ENCODE data around the gene LIX1L. TPM values are rescaled to one million over a fixed set of nuclear protein-coding genes. Genes with fewer than 3 reads are reported as not detected.

The LIX1L gene
- total and polyA plus RNA-seq, 8 donors = 5.8 to 28.4 (median 9.0) TPM

- Histone ChIP-seq H3K9me3 (no peaks in the 10 kb centered on the region), H3K36me3 (peaks cover 0 to 45% (median 44%) of the 10 kb centered on the region in 4 donors), H3K27me3 (no peaks in the 10 kb centered on the region), H3K27ac (peak within 1 kb of the TSS; percentile 87 to 95 (median 90)), H3K4me3 (peak within 1 kb of the TSS; percentile 92 to 100 (median 97)), H3K4me1 (peaks cover 18 to 54% (median 32%) of the 10 kb centered on the region in 4 donors)
- intact Hi-C loops (cut with DNase I; ENCODE audit: low total_unique reads) = no loop called here
- DNase-seq = peak; percentile 91 to 97
- TF ChIP-seq CTCF (IDR thresholded peaks at IDR 0.05) (peak in 1 of 7 experiments; percentile 12), POLR2A (IDR thresholded peaks at IDR 0.05) (peak in 2 of 4 donors; percentile 24 to 62), EP300 (IDR thresholded peaks at IDR 0.05) (no peak), POLR2AphosphoS5 (IDR thresholded peaks at IDR 0.05) (peak; percentile 77 to 95 (median 82))
- WGBS, 5 donors = 0 to 1% (median 0%) methylated on average over 45 to 51 of the region's 51 CpGs
These were observed 39.4 kb downstream of the LIX1L start, which contains the start of gene PEX11B for GRCh38 chr1:145918144-145918991. TSS of gene PEX11B (minus strand) at chr1:145918717. CDS start at chr1:145918688, 29 bp downstream.

- intact Hi-C loops (cut with DNase I; ENCODE audit: low total_unique reads) = no loop called here
- Histone ChIP-seq H3K4me3 (peak overlapping the region; percentile 92 to 100 (median 97)), H3K36me3 (peaks cover 6 to 47% (median 44%) of the 10 kb centered on the region in 4 donors), H3K4me1 (peaks cover 18 to 47% (median 32%) of the 10 kb centered on the region in 4 donors), H3K27ac (peak overlapping the region in 4 of 5 donors; percentile 87 to 90 (median 90)), H3K27me3 (no peaks in the 10 kb centered on the region), H3K9me3 (no peaks in the 10 kb centered on the region)
- 33 to 61% (median 45%) methylated on average over 5 of the region's 5 CpGs for WGBS, 5 donors
- TF ChIP-seq EP300 (IDR thresholded peaks at IDR 0.05) (no peak), POLR2A (IDR thresholded peaks at IDR 0.05) (no peak), POLR2AphosphoS5 (IDR thresholded peaks at IDR 0.05) (no peak), CTCF (IDR thresholded peaks at IDR 0.05) (no peak)
- no peak for DNase-seq
These were observed 40.2 kb downstream of the LIX1L start for GRCh38 chr1:145917595-145917994.

GRCh38 chr1:145916745-145917144, 41.1 kb downstream of the LIX1L start:
- TF ChIP-seq POLR2A (IDR thresholded peaks at IDR 0.05) (no peak), POLR2AphosphoS5 (IDR thresholded peaks at IDR 0.05) (no peak), CTCF (IDR thresholded peaks at IDR 0.05) (no peak), EP300 (IDR thresholded peaks at IDR 0.05) (no peak)
- WGBS, 5 donors = 66 to 75% (median 68%) methylated on average over 5 of the region's 5 CpGs
- Histone ChIP-seq H3K27me3 (no peaks in the 10 kb centered on the region), H3K4me3 (no peak overlapping the region), H3K36me3 (peaks cover 14 to 51% (median 50%) of the 10 kb centered on the region in 4 donors), H3K9me3 (no peaks in the 10 kb centered on the region), H3K27ac (peak overlapping the region in 1 of 5 donors; percentile 90), H3K4me1 (peaks cover 18 to 38% (median 29%) of the 10 kb centered on the region in 4 donors)
- intact Hi-C loops (cut with DNase I; ENCODE audit: low total_unique reads) = no loop called here
- no peak for DNase-seq

GRCh38 chr1:145912128-145912641, 45.6 kb downstream of the LIX1L start:
- H3K4me3 ChIP-seq = no peak overlapping the region
- intact Hi-C loops (cut with DNase I; ENCODE audit: low total_unique reads) = no loop called here
- no peak overlapping the region for H3K27ac ChIP-seq
- 71 to 80% (median 72%) methylated on average over 11 of the region's 11 CpGs for WGBS, 5 donors
- TF ChIP-seq POLR2AphosphoS5 (IDR thresholded peaks at IDR 0.05) (no peak), CTCF (IDR thresholded peaks at IDR 0.05) (no peak), EP300 (IDR thresholded peaks at IDR 0.05) (no peak), POLR2A (IDR thresholded peaks at IDR 0.05) (no peak)
- H3K9me3 ChIP-seq = no peaks in the 10 kb centered on the region
- H3K36me3 ChIP-seq = peaks cover 24 to 63% (median 62%) of the 10 kb centered on the region in 4 donors
- no peak for DNase-seq
- no peaks in the 10 kb centered on the region for H3K27me3 ChIP-seq
- H3K4me1 ChIP-seq = peaks cover 9 to 20% (median 13%) of the 10 kb centered on the region in 4 donors
